SIG-M5 treated with dmso at 0.1 percent for 504 hours (cell line): ENCODE measurements around the gene DCPS.

Source experiments
- DNase-seq: peaks from one replicate; lab custom pipeline; 2025; ENCODE audit not compliant: unreplicated experiment; lab: John Stamatoyannopoulos, UW

DCPS gene

GRCh38 chr11:126328001-126328390, 24.1 kb downstream of the DCPS start:
- no peak for DNase-seq

GRCh38 chr11:126328444-126328843, 24.6 kb downstream of the DCPS start:
- no peak for DNase-seq

- no peak for DNase-seq
Observed at GRCh38 chr11:126328938-126329643, 25.2 kb downstream of the DCPS start.

- DNase-seq = no peak
Observed at GRCh38 chr11:126329644-126330211, 25.9 kb downstream of the DCPS start.

- no peak for DNase-seq
Observed at GRCh38 chr11:126331286-126331685, 27.4 kb downstream of the DCPS start.

GRCh38 chr11:126332221-126332711, 28.4 kb downstream of the DCPS start:
- DNase-seq = no peak

- no peak for DNase-seq
Observed at GRCh38 chr11:126333142-126333541, 29.3 kb downstream of the DCPS start.

- no peak for DNase-seq
Observed at GRCh38 chr11:126334659-126335462, 31.0 kb downstream of the DCPS start.

GRCh38 chr11:126335463-126335760, 31.6 kb downstream of the DCPS start:
- no peak for DNase-seq

GRCh38 chr11:126336138-126336541, 32.3 kb downstream of the DCPS start:
- DNase-seq = no peak

GRCh38 chr11:126336671-126337101, 32.8 kb downstream of the DCPS start:
- DNase-seq = no peak

GRCh38 chr11:126337126-126337473, 33.2 kb downstream of the DCPS start:
- DNase-seq = no peak

- no peak for DNase-seq
Observed at GRCh38 chr11:126337474-126338241, 33.8 kb downstream of the DCPS start.

GRCh38 chr11:126338346-126339055, 34.6 kb downstream of the DCPS start:
- DNase-seq = no peak

GRCh38 chr11:126339073-126339862, 35.4 kb downstream of the DCPS start:
- DNase-seq = no peak

GRCh38 chr11:126339863-126340434, 36.1 kb downstream of the DCPS start:
- DNase-seq = peak; percentile 24

- DNase-seq = no peak
Observed at GRCh38 chr11:126340960-126341606, 37.2 kb downstream of the DCPS start.

- DNase-seq = no peak
Observed at GRCh38 chr11:126341760-126342161, 37.9 kb downstream of the DCPS start.

- no peak for DNase-seq
Observed at GRCh38 chr11:126343051-126343450, 39.2 kb downstream of the DCPS start.
